GM18526 (cell line): Measurements from ENCODE around the gene MSN.

Experiments
- POLR2A ChIP-seq: IDR thresholded peaks from 3 replicates; pipeline ENCODE4 v1.6.1; 2011; ENCODE audit not compliant: insufficient read length; ENCODE audit errors: extremely low read depth

MSN gene

GRCh38 chrX:65744965-65745364 lies 77.5 kb downstream of the MSN start:
- no peak for TF ChIP-seq POLR2A

- no peak for TF ChIP-seq POLR2A
These were observed 78.0 kb downstream of the MSN start for GRCh38 chrX:65745427-65745826.

- no peak for TF ChIP-seq POLR2A
These were observed 78.5 kb downstream of the MSN start for GRCh38 chrX:65745992-65746391.

- TF ChIP-seq POLR2A = no peak
These were observed 83.4 kb downstream of the MSN start for GRCh38 chrX:65750674-65751469.

- TF ChIP-seq POLR2A = no peak
These were observed 84.1 kb downstream of the MSN start for GRCh38 chrX:65751519-65751918.

GRCh38 chrX:65752294-65752693 lies 84.8 kb downstream of the MSN start:
- no peak for TF ChIP-seq POLR2A

GRCh38 chrX:65755786-65756185 lies 88.3 kb downstream of the MSN start:
- TF ChIP-seq POLR2A = no peak

- TF ChIP-seq POLR2A = no peak
These were observed 90.5 kb downstream of the MSN start for GRCh38 chrX:65757943-65758342.

- no peak for TF ChIP-seq POLR2A
These were observed 91.1 kb downstream of the MSN start for GRCh38 chrX:65758505-65758904.

GRCh38 chrX:65769564-65770292 lies 102.3 kb downstream of the MSN start:
- TF ChIP-seq POLR2A = no peak

- no peak for TF ChIP-seq POLR2A
These were observed 105.4 kb downstream of the MSN start for GRCh38 chrX:65772842-65773241.

GRCh38 chrX:65781845-65782244 lies 114.4 kb downstream of the MSN start:
- no peak for TF ChIP-seq POLR2A

- no peak for TF ChIP-seq POLR2A
These were observed 116.3 kb downstream of the MSN start for GRCh38 chrX:65783746-65784145.
